Erythroblast (primary cell): ENCODE results near the gene DMBT1.

Source experiments
- GATA1 ChIP-seq: IDR thresholded peaks from 2 replicates; pipeline ENCODE4 v1.6.1; 2011; ENCODE audit warnings: low read depth, mild to moderate bottlenecking, control low read depth, low read length, moderate library complexity
- POLR2A ChIP-seq: IDR thresholded peaks from 2 replicates; pipeline ENCODE4 v1.6.1; 2011; ENCODE audit warnings: mild to moderate bottlenecking, low read length

- TF ChIP-seq POLR2A (no peak), GATA1 (no peak)
These were observed 80.4 kb downstream of the DMBT1 start for GRCh38 chr10:122640921-122641320.
